ENCODE measurements around the gene CCDC40.
A peak's percentile ranks its signal among the peaks of the same experiment; 100 is the strongest.
"Not testable (repeated sequence)": the region's sequence is repeated elsewhere in the genome, so short reads cannot be mapped to it uniquely, and the experiment has no call there.

CCDC40 gene

GRCh38 chr17:80087346-80088265 is 51.2 kb downstream of the CCDC40 start:
- DNase-seq = no peak

GRCh38 chr17:80089762-80090161 is 53.3 kb downstream of the CCDC40 start:
- DNase-seq = no peak

- DNase-seq = not testable (repeated sequence)
Observed at GRCh38 chr17:80090164-80090563, 53.7 kb downstream of the CCDC40 start.

GRCh38 chr17:80091376-80091775 is 54.9 kb downstream of the CCDC40 start:
- no peak for DNase-seq

GRCh38 chr17:80092959-80093358 is 56.5 kb downstream of the CCDC40 start:
- peak; percentile 23 for DNase-seq

- no peak for DNase-seq
Observed at GRCh38 chr17:80095038-80095843, 58.8 kb downstream of the CCDC40 start.

- DNase-seq = no peak
Observed at GRCh38 chr17:80095844-80096475, 59.5 kb downstream of the CCDC40 start.

GRCh38 chr17:80096561-80097021 is 60.1 kb downstream of the CCDC40 start:
- DNase-seq = no peak

- DNase-seq = no peak
Observed at GRCh38 chr17:80097127-80097621, 60.7 kb downstream of the CCDC40 start.

GRCh38 chr17:80097844-80098691 is 61.6 kb downstream of the CCDC40 start:
- no peak for DNase-seq

- no peak for DNase-seq
Observed at GRCh38 chr17:80099291-80100034, 63.0 kb downstream of the CCDC40 start.

- DNase-seq = no peak
Observed at GRCh38 chr17:80100035-80100323, 63.5 kb downstream of the CCDC40 start.

GRCh38 chr17:80101011-80101945 is 64.8 kb downstream of the CCDC40 start, which contains the start of gene GAA:
Gene GAA (plus strand): TSS chr17:80101581. CDS start chr17:80104587, 3,006 bp downstream.
- DNase-seq = peak; percentile 24

- no peak for DNase-seq
Observed at GRCh38 chr17:80101946-80102663, 65.7 kb downstream of the CCDC40 start.

- DNase-seq = no peak
Observed at GRCh38 chr17:80102664-80103448, 66.4 kb downstream of the CCDC40 start.

GRCh38 chr17:80103449-80104085 is 67.1 kb downstream of the CCDC40 start:
- DNase-seq = no peak

GRCh38 chr17:80104321-80104955 is 68.0 kb downstream of the CCDC40 start:
- no peak for DNase-seq

GRCh38 chr17:80104956-80105375 is 68.5 kb downstream of the CCDC40 start:
- DNase-seq = no peak

All from GF-D8 (cell line).